Muscle layer of duodenum (tissue), 2 donors: Measurements from ENCODE around the gene EIF3F.

Experiments
- H3K27ac ChIP-seq: one replicate; pipeline ENCODE4 v1.7.0; 2013; ENCODE audit warnings: mild to moderate bottlenecking, low read length
- H3K27me3 ChIP-seq: one replicate; pipeline ENCODE4 v1.7.0; 2013; ENCODE audit warnings: low read depth, mild to moderate bottlenecking, control low read depth, low read length
- H3K36me3 ChIP-seq, 2 donors: one replicate each; pipeline ENCODE4 v1.7.0; 2013; ENCODE audit warnings: low read length in 2 of 2, control low read depth in 1 of 2, mild to moderate bottlenecking in 1 of 2; ENCODE audit not compliant: insufficient read depth in 2 of 2, control insufficient read depth in 1 of 2
- H3K4me1 ChIP-seq, 2 donors: one replicate each; pipeline ENCODE4 v1.7.0; 2013; ENCODE audit warnings: low read length in 2 of 2, mild to moderate bottlenecking in 2 of 2, control low read depth in 1 of 2, moderate library complexity in 1 of 2; ENCODE audit not compliant: insufficient read depth in 2 of 2, control insufficient read depth in 1 of 2
- H3K4me3 ChIP-seq, 2 donors: one replicate each; pipeline ENCODE4 v1.7.0; 2013; ENCODE audit warnings: low read length in 2 of 2, low read depth in 1 of 2, mild to moderate bottlenecking in 1 of 2
- H3K9me3 ChIP-seq, 2 donors: one replicate each; pipeline ENCODE4 v1.7.0; 2013; ENCODE audit warnings: low read length in 2 of 2, control low read depth in 1 of 2, mild to moderate bottlenecking in 1 of 2; ENCODE audit not compliant: control insufficient read depth in 1 of 2
- donor health status: healthy.

Gene EIF3F

DNA sequence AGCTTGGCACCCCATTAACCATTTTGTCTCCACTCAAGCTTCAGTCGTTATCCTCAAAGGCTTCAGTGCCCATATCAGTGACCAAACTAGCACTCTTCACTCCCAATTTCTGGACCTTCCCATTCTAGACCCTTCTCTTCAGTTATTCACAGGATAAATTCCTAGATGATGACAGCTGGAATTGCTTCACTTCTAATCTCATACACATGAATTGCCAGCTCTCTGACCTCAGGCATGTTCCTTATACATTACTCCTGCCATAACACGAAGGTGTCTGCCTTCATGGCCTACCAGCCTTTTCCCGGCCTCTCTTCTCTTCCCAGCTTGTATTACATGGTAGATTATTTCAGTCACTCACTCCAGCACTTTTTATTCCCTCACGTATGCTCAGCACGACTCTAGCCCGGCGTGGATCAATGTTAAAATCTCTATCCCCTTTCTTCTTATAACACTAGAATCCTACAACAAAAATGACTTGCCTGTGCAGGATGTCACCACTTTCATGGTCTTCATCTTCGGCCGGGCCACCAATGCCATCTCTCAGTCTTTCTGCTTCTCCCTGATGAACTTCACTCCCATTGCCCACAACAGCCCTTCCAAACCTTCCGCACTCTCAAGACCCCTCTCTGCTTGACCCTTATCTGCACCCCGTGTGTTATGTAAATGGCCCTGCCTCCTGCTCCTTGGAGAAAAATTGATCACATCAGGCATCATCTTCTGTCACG, 36.9 kb downstream of the EIF3F start:
- Histone ChIP-seq H3K4me3 (no peak overlapping the region), H3K9me3 (no peaks in the 10 kb centered on the region), H3K4me1 (peaks cover 0 to 7% of the 10 kb centered on the region in 2 donors), H3K36me3 (no peaks in the 10 kb centered on the region), H3K27me3 (no peaks in the 10 kb centered on the region), H3K27ac (no peak overlapping the region)

DNA sequence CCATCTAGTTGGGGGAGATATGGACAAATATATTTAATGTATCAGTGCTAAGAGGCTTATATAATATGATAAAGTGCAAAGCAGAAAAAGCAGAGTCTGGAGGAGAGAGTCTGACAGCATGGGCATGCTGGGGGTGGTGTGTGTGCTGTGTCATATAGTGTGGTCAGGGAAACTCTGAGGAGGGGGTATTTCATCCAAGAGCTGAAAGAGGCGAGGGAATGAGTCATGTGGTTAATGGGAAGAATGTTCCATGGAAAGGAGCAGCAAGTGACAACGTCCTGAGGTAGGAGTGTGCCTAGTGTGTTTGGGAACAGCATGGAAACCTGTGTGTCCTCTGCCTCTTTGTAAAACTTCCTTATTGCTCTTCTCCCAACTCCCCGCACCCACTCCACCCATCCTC, 38.0 kb downstream of the EIF3F start:
- Histone ChIP-seq H3K4me3 (no peak overlapping the region), H3K9me3 (no peaks in the 10 kb centered on the region), H3K27ac (no peak overlapping the region), H3K27me3 (no peaks in the 10 kb centered on the region), H3K36me3 (no peaks in the 10 kb centered on the region), H3K4me1 (peaks cover 0 to 2% of the 10 kb centered on the region in 2 donors)

DNA sequence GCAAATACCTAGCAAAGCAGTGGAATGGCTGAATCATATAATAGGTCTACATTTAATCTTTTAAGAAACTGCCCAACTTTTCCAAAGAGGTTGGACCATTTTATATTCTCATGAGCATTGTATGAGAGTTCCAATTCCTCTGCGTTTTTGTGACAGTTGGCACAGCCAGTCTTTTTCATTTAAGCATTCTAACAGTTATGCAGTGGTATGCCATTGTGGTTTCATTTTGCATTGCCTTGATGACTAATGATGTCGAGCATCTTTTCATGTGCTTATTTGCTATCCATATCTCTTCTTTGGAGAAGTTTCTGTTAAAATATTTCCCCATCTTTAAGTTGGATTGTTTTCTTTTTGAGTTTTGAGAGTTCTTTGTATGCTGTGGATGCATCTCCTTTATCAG, 38.7 kb downstream of the EIF3F start:
- no peak overlapping the region for H3K27ac ChIP-seq
- H3K36me3 ChIP-seq: no peaks in the 10 kb centered on the region
- no peaks in the 10 kb centered on the region for H3K27me3 ChIP-seq
- H3K9me3 ChIP-seq: no peaks in the 10 kb centered on the region
- no peak overlapping the region for H3K4me3 ChIP-seq
- no peaks in the 10 kb centered on the region for H3K4me1 ChIP-seq

DNA sequence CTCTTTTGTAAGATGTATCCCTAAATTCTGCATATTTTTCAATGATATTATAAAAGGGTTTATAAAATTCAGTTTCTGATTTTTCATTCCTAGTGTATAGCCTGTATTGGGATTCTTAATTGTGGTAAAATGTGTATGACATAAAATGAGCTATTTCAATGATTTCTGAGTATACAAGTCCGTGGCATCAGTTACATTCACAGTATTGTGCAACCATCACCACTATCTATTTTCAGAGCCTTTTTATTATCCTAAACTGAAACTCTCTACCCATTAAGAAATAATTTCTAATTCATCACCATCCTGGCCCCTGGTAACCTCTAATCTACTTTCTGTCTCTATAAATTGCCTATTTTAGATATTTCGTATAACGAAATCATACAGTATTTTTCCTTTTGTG, 39.8 kb downstream of the EIF3F start:
- Histone ChIP-seq H3K36me3 (no peaks in the 10 kb centered on the region), H3K4me3 (no peak overlapping the region), H3K27ac (no peak overlapping the region), H3K9me3 (no peaks in the 10 kb centered on the region), H3K27me3 (no peaks in the 10 kb centered on the region), H3K4me1 (no peaks in the 10 kb centered on the region)

DNA sequence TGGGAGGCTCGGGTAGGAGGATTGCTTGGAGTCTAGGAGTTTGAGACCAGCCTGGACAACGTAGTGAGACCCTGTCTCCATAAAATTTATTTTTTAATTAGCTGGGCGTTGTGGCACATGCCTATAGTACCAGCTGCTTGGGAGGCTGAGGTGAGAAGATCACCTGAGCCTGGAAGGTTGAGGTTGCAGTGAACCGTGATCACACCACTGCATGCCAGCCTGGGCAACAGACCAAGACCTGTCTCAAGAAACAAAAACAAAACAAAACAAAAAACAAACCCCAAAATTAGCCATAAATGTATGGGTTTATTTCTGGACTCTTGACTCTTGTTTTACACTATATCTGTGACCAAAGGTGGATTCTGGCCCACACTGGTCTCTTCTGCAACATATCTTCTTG, 41.6 kb downstream of the EIF3F start:
- Histone ChIP-seq H3K36me3 (no peaks in the 10 kb centered on the region), H3K27me3 (no peaks in the 10 kb centered on the region), H3K9me3 (no peaks in the 10 kb centered on the region), H3K4me1 (peaks cover 8 to 9% of the 10 kb centered on the region in 2 donors), H3K4me3 (no peak overlapping the region), H3K27ac (no peak overlapping the region)

DNA sequence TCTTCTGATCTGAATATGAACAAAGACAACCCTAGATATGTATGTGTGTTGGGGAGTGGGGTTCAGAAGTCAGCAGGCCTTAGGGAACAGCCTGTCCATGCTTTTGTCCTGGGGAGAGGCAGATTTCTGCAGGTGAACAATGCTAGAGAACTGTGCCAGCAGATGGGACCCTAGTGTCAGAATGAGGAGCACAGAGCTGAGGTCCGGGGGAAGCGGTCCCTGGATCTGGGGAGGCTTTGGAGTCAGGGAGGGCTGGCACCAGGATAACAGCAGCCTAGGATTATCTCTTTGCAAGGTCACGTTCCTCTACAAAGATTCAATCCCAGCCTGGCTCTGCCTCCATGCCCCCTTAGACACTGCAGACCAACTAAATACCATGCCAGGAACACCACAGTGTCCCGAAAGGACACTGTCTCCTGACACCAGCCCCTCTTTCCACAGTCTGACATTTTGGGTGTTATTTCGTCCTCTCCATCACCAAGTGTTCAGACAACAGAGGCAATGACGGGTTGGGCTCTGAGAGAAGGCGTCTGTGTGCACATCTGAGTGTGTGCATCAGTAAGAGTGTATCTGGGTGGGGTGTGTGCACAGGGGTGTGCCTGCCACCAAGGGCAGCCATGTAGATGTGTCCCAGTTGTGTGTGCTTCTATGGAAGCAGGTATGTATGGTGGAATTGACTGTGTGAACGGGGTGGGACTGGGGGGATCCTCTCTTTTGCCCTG, 43.5 kb downstream of the EIF3F start:
- Histone ChIP-seq H3K4me1 (peaks cover 8 to 9% of the 10 kb centered on the region in 2 donors), H3K27me3 (no peaks in the 10 kb centered on the region), H3K4me3 (no peak overlapping the region), H3K36me3 (no peaks in the 10 kb centered on the region), H3K9me3 (no peaks in the 10 kb centered on the region), H3K27ac (no peak overlapping the region)

DNA sequence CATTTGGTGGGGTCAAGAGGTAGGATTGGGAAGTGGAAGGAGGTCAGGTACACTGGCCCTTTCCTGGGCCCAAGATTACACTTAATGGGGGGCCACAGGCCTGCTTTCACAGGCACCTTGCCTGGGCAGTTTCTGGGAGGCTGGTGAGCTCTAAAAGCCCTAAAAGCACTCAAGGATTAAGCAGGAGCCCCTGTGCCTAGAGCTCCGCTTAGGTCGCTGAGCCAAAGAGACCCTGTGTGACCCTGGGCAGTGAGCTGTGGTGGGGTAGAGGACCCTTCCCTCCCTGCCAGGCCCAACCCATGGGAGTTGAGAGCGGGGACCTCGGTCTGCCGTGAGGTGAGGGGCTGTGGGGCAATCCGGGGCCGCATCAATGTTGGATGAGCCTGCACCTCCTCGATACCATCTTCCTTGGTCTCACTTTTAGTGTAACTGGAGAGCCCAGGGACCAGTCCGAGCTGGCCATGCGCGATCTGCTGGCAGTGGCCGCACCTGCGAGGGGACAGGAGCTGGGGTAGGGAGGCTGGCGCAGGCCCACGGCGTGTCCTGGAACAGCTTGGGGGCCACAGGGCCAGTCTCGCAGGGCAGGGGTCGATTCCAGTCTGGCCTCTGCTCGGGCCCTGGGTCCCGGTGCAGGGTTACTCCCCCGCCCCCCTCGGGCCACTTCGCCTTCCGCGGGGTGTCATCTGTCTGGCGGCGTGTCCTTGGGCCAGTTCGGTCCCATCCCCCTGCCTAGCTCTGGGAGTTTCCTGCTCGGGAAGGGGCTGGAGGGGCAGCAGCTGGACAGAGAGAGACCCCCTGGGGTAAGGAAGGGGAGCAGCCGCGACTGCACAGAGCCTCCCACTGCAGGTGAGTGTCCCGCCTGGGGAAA, 44.3 kb downstream of the EIF3F start:
- H3K4me3 ChIP-seq: no peak overlapping the region
- H3K9me3 ChIP-seq: no peaks in the 10 kb centered on the region
- H3K36me3 ChIP-seq: no peaks in the 10 kb centered on the region
- peaks cover 8 to 9% of the 10 kb centered on the region in 2 donors for H3K4me1 ChIP-seq
- H3K27me3 ChIP-seq: no peaks in the 10 kb centered on the region
- H3K27ac ChIP-seq: no peak overlapping the region

DNA sequence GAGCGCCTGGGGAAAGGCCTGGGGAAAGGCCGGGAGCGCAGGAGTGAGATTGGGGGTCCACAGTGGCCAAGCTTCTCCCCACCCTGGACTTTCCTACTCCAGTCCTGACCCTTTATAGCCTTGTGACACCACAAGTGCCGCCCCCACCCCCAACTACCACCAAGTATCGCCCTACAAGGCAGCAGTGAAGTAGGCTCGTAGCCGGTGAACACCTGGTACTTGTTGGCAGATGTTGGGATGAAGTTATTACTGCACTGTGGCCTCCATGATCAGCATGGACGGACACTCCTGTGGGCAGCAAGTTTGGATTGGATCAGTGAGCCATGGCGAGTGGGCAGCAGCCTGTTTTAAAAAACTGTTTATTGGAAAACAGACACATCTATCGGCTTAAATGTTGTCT, 45.0 kb downstream of the EIF3F start:
- no peaks in the 10 kb centered on the region for H3K27me3 ChIP-seq

DNA sequence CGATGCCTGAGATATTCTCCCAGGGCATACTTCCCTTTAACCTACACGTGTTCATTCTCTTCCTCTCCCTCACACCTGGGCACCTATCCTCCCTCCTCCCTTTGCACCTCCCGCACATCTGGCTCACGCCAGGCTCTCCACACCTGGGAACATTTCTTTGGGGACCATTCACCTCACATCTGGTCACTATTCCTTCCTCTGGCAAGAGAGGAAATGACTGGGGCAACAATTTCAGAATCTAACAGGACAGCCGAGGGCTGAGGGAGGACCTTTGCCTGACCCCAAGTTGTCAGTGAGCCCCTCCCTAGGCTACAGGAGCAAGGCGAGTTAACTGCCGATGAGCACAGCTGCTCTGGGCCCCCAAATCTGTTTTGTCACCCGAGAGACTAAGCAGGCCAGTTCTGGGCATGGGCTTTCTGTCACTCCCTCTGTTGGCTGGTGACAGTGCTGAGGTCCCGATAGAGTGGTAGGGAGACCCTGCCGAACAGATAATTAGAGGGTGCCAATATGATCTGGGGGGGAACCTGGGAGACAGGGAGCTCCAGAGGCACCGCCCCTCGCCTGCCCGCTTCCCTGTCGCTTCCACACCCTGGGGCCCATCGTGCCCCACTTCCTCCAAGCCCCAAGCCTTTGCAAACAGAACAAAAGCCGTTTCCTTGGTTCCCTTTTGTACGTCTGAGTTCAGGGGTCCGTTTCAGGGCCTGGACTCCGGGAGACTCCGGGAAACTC, 45.6 kb downstream of the EIF3F start:
- H3K9me3 ChIP-seq: no peaks in the 10 kb centered on the region
- no peaks in the 10 kb centered on the region for H3K27me3 ChIP-seq
- no peaks in the 10 kb centered on the region for H3K36me3 ChIP-seq
- peaks cover 8 to 9% of the 10 kb centered on the region in 2 donors for H3K4me1 ChIP-seq
- H3K27ac ChIP-seq: no peak overlapping the region
- no peak overlapping the region for H3K4me3 ChIP-seq

More for the DNA sequence above, 45.0 kb downstream of the EIF3F start:
- Histone ChIP-seq H3K9me3 (no peaks in the 10 kb centered on the region), H3K4me3 (no peak overlapping the region), H3K4me1 (peaks cover 8 to 9% of the 10 kb centered on the region in 2 donors), H3K36me3 (no peaks in the 10 kb centered on the region), H3K27ac (no peak overlapping the region)

DNA sequence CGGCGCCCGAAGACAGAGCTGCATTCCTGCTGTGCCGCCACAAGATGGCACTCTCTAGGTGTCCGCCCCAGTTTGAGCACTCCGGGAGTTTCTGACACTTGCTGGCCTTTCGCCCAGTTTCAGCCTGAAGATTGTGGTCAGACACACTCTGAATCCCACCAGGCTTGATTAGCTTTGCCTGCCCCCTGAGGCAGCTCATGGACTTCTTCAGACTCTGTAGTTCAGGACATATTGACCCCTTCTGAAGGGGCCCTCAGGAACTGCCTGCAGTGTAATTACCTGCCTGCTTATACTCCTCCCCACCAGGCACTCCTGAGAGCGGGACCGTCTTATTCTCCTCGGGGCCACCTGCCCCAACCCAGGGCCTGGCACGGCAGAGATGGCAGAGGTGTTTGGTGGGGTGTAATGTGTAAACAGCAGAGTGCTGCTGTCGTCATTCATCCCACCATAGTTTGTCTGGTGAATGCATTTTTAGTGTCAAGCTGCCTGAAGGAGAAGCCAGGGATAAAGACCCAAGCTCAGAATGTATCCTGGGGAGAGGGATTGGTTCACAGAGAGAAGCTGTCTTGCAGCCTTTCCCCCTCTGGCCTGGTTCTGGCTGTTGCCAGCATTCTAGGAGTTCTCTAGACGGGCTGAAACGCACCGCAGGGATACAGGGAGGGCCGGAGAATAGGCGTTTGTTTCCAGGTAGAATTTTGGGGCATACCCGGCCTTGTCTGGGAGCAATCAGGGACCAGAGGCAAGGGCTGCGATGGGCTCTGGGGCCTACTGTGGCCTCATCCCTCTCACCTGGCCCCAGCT, 46.4 kb downstream of the EIF3F start:
- Histone ChIP-seq H3K4me3 (no peak overlapping the region), H3K27me3 (no peaks in the 10 kb centered on the region), H3K9me3 (no peaks in the 10 kb centered on the region), H3K4me1 (peaks cover 8 to 9% of the 10 kb centered on the region in 2 donors), H3K27ac (no peak overlapping the region), H3K36me3 (no peaks in the 10 kb centered on the region)
